22Rv1 (cell line): Measurements from ENCODE around the gene MARCHF4.

Source experiments
- H3K27ac ChIP-seq: fragments of 450-650 bp; 2 replicates; pipeline ENCODE4 v1.5.1; 2017
- CTCF ChIP-seq: fragments of 450-650 bp; IDR thresholded peaks from 2 replicates; pipeline ENCODE4 v1.5.1; 2017; ENCODE audit warnings: mild to moderate bottlenecking
- ZFX ChIP-seq: fragments of 450-650 bp; IDR thresholded peaks from 2 replicates; pipeline ENCODE4 v1.6.1; 2017; ENCODE audit warnings: antibody characterized with exemption, borderline replicate concordance

MARCHF4 gene

GRCh38 chr2:216404010-216404618, 31.8 kb upstream of the MARCHF4 start:
- H3K27ac ChIP-seq, result no peak overlapping the region
- TF ChIP-seq ZFX (no peak), CTCF (peak; percentile 93)

GRCh38 chr2:216402751-216403150, 30.5 kb upstream of the MARCHF4 start:
- no peak overlapping the region for H3K27ac ChIP-seq
- TF ChIP-seq ZFX (no peak), CTCF (no peak)

DNA sequence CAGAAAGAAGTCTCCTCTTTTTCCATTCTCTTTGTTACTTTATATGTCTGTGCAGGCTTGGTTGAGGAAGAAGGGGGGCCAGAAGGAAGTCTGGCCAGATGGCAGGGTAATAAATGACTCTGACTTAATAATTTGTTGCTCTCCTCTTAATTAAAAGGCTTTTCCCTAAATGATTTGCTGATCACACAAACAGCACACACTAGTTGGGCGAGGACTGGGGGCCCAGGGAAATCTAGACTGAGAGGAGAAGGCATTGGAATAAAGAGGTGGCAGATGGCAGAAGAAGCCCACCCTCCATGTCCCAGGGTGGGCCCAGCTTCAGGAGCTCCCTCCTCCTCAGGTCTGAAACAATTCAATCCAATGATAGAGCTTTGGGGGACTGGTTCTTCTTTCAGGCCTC, 27.3 kb upstream of the MARCHF4 start:
- TF ChIP-seq CTCF (no peak), ZFX (no peak)
- no peak overlapping the region for H3K27ac ChIP-seq

- no peak overlapping the region for H3K27ac ChIP-seq
- TF ChIP-seq ZFX, result no peak
- TF ChIP-seq CTCF, result no peak
Measured at GRCh38 chr2:216394881-216395280, 22.6 kb upstream of the MARCHF4 start.

DNA sequence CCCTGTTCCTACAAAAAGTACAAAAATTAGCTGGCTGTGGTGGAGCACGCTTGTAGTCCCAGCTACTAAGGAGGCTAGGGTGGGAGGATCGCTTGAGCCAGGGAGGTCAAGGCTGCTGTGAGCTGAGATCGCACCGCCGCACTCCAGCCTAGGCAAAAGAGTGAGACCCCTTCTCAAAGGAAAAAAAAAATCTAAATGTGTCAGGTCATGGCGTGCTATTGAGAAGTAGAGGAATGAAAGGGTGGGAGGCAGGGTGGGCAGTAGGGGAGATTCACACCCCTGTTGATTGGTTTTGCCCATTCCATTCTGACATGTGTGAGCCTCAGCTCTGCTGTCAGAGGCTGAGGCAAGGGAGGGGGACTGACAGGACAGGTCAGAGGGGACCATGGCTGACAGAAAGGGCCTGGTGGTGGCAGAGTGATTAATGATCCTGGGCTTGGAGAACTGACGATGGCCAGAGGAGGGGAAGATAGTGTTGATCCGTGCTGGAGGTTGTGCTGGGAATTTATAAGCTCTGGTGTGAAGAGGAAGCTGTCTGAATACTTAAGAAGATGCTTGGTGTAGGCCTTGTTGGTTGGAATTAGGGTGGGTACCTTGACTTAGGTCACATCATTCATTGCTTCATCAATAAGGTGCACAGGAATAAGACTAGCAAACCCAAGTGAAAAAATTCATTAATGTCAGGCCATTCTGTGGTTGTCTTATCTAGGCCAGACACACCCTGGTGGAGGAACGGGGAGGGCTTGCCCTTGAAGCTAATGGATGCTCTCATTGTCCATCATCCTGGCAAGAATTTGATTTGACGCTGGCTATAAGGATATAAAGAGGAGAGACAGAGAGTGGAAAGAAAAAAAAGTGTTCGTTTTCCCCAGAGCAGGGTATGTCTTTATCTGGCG, 20.9 kb upstream of the MARCHF4 start:
- no peak overlapping the region for H3K27ac ChIP-seq
- TF ChIP-seq ZFX (no peak), CTCF (no peak)

DNA sequence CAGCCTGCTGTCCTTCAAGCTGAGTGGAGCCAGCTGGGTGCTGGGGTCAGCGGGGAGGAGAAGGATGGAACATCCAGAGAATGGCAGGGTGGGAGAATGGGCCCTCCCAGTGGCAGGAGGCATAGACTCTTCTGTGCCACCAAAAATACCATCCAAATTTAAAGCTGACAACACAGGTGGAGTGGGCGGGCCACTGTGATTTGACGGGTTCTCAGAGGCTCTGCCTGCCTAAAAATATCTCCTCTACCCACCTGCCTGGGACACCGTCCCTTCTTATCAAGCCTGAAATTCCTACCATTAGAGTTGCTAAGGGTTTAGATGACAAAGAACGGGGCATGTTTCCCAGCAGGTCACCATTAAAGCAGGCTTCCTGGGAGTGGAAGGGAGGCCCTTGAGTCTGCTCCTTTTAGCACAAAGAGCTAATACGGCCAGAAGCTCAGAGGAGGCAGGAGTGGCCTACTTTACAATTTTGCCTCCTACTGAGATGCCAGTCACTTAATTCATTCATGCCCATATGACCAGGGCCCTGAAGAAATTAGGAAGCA, 19.8 kb upstream of the MARCHF4 start:
- TF ChIP-seq ZFX (no peak), CTCF (no peak)
- no peak overlapping the region for H3K27ac ChIP-seq

GRCh38 chr2:216391401-216391800, 19.1 kb upstream of the MARCHF4 start:
- TF ChIP-seq ZFX, result no peak
- no peak overlapping the region for H3K27ac ChIP-seq
